ENCODE data around the gene AOC1.

Gene AOC1

GRCh38 chr7:150847536-150847935 is 4.8 kb upstream of the AOC1 start:
- H3K4me2 ChIP-seq (ENCODE audit: low read depth, low read length, poor library complexity, severe bottlenecking): no peak overlapping the region
- no peaks in the 10 kb centered on the region for H3K36me3 ChIP-seq (ENCODE audit: insufficient read depth, low read length)
- no peaks in the 10 kb centered on the region for H3K9me3 ChIP-seq (ENCODE audit: insufficient read depth, low read depth, low read length)
- H3K27me3 ChIP-seq (ENCODE audit: insufficient read depth, low read length, poor library complexity, severe bottlenecking): no peaks in the 10 kb centered on the region
- no peak overlapping the region for H3K9ac ChIP-seq (ENCODE audit: low read depth, low read length, poor library complexity, severe bottlenecking)
- H3K4me3 ChIP-seq (ENCODE audit: low read length, poor library complexity, severe bottlenecking): no peak overlapping the region
- no peaks in the 10 kb centered on the region for H3K79me2 ChIP-seq (ENCODE audit: insufficient read depth, low read length)
- H3K9me2 ChIP-seq (replicated peaks; ENCODE audit: low read depth, low read length): no peaks in the 10 kb centered on the region
- TF ChIP-seq EZH2phosphoT487 (IDR thresholded peaks at IDR 0.05; ENCODE audit: borderline replicate concordance) (no peak), CTCF (conservative IDR thresholded peaks at IDR 0.05; ENCODE audit: low read length) (no peak)
- peaks cover 16% of the 10 kb centered on the region for H3K4me1 ChIP-seq (ENCODE audit: insufficient read depth, low read length, poor library complexity, severe bottlenecking)
- H3F3A ChIP-seq (ENCODE audit: low read depth): no peaks in the 10 kb centered on the region
- no peaks in the 10 kb centered on the region for H4K20me1 ChIP-seq (ENCODE audit: insufficient read depth, low read length, poor library complexity, severe bottlenecking)
- H2AFZ ChIP-seq (ENCODE audit: low read length): no peak overlapping the region

GRCh38 chr7:150848111-150848510 is 4.2 kb upstream of the AOC1 start:
- Histone ChIP-seq H3K36me3 (ENCODE audit: insufficient read depth, low read length) (no peaks in the 10 kb centered on the region), H2AFZ (ENCODE audit: low read length) (no peak overlapping the region), H4K20me1 (ENCODE audit: insufficient read depth, low read length, poor library complexity, severe bottlenecking) (no peaks in the 10 kb centered on the region), H3K4me2 (ENCODE audit: low read depth, low read length, poor library complexity, severe bottlenecking) (no peak overlapping the region), H3K9me3 (ENCODE audit: insufficient read depth, low read depth, low read length) (no peaks in the 10 kb centered on the region), H3K27me3 (ENCODE audit: insufficient read depth, low read length, poor library complexity, severe bottlenecking) (no peaks in the 10 kb centered on the region), H3K9me2 (replicated peaks; ENCODE audit: low read depth, low read length) (no peaks in the 10 kb centered on the region), H3K4me3 (ENCODE audit: low read length, poor library complexity, severe bottlenecking) (no peak overlapping the region), H3K9ac (ENCODE audit: low read depth, low read length, poor library complexity, severe bottlenecking) (no peak overlapping the region), H3F3A (ENCODE audit: low read depth) (no peaks in the 10 kb centered on the region), H3K79me2 (ENCODE audit: insufficient read depth, low read length) (no peaks in the 10 kb centered on the region), H3K4me1 (ENCODE audit: insufficient read depth, low read length, poor library complexity, severe bottlenecking) (peaks cover 20% of the 10 kb centered on the region)
- no peak for TF ChIP-seq EZH2phosphoT487 (IDR thresholded peaks at IDR 0.05; ENCODE audit: borderline replicate concordance)
- no peak for TF ChIP-seq CTCF (conservative IDR thresholded peaks at IDR 0.05; ENCODE audit: low read length)

GRCh38 chr7:150848561-150849115 is 3.7 kb upstream of the AOC1 start:
- H3K36me3 ChIP-seq (ENCODE audit: insufficient read depth, low read length): no peaks in the 10 kb centered on the region
- H3F3A ChIP-seq (ENCODE audit: low read depth): no peaks in the 10 kb centered on the region
- peaks cover 21% of the 10 kb centered on the region for H3K4me1 ChIP-seq (ENCODE audit: insufficient read depth, low read length, poor library complexity, severe bottlenecking)
- H3K4me2 ChIP-seq (ENCODE audit: low read depth, low read length, poor library complexity, severe bottlenecking): no peak overlapping the region
- no peak overlapping the region for H3K4me3 ChIP-seq (ENCODE audit: low read length, poor library complexity, severe bottlenecking)
- H4K20me1 ChIP-seq (ENCODE audit: insufficient read depth, low read length, poor library complexity, severe bottlenecking): no peaks in the 10 kb centered on the region
- H3K27me3 ChIP-seq (ENCODE audit: insufficient read depth, low read length, poor library complexity, severe bottlenecking): no peaks in the 10 kb centered on the region
- TF ChIP-seq CTCF (conservative IDR thresholded peaks at IDR 0.05; ENCODE audit: low read length) (no peak), EZH2phosphoT487 (IDR thresholded peaks at IDR 0.05; ENCODE audit: borderline replicate concordance) (no peak)
- H3K9me2 ChIP-seq (replicated peaks; ENCODE audit: low read depth, low read length): no peaks in the 10 kb centered on the region
- H2AFZ ChIP-seq (ENCODE audit: low read length): no peak overlapping the region
- H3K79me2 ChIP-seq (ENCODE audit: insufficient read depth, low read length): no peaks in the 10 kb centered on the region
- H3K9me3 ChIP-seq (ENCODE audit: insufficient read depth, low read depth, low read length): no peaks in the 10 kb centered on the region
- no peak overlapping the region for H3K9ac ChIP-seq (ENCODE audit: low read depth, low read length, poor library complexity, severe bottlenecking)
